Measurements from ENCODE around the gene ACOX2.

The ACOX2 gene

GRCh38 chr3:58566398-58567250 lies 29.6 kb upstream of the ACOX2 start:
- DNase-seq (ENCODE audit: low read depth), result no peak

GRCh38 chr3:58565621-58566397 lies 28.8 kb upstream of the ACOX2 start:
- no peak for DNase-seq (ENCODE audit: low read depth)

GRCh38 chr3:58564456-58565160 lies 27.6 kb upstream of the ACOX2 start:
- no peak for DNase-seq (ENCODE audit: low read depth)

GRCh38 chr3:58564054-58564453 lies 27.1 kb upstream of the ACOX2 start:
- DNase-seq (ENCODE audit: low read depth), result no peak

GRCh38 chr3:58563386-58564035 lies 26.5 kb upstream of the ACOX2 start:
- no peak for DNase-seq (ENCODE audit: low read depth)

- no peak for DNase-seq (ENCODE audit: low read depth)
Observed at GRCh38 chr3:58562498-58562897, 25.5 kb upstream of the ACOX2 start.

GRCh38 chr3:58560771-58561311 lies 23.9 kb upstream of the ACOX2 start:
- no peak for DNase-seq (ENCODE audit: low read depth)

GRCh38 chr3:58559586-58559985 lies 22.6 kb upstream of the ACOX2 start:
- DNase-seq (ENCODE audit: low read depth), result no peak

GRCh38 chr3:58557491-58557890 lies 20.5 kb upstream of the ACOX2 start:
- DNase-seq (ENCODE audit: low read depth), result no peak

- no peak for DNase-seq (ENCODE audit: low read depth)
Observed at GRCh38 chr3:58556761-58557221, 19.8 kb upstream of the ACOX2 start.

GRCh38 chr3:58556001-58556400 lies 19.0 kb upstream of the ACOX2 start:
- DNase-seq (ENCODE audit: low read depth), result no peak

- DNase-seq (ENCODE audit: low read depth), result no peak
Observed at GRCh38 chr3:58555203-58555602, 18.2 kb upstream of the ACOX2 start.

- no peak for DNase-seq (ENCODE audit: low read depth)
Observed at GRCh38 chr3:58553003-58553402, 16.0 kb upstream of the ACOX2 start.

GRCh38 chr3:58551636-58552180 lies 14.7 kb upstream of the ACOX2 start:
- DNase-seq (ENCODE audit: low read depth), result no peak

- no peak for DNase-seq (ENCODE audit: low read depth)
Observed at GRCh38 chr3:58544541-58544940, 7.6 kb upstream of the ACOX2 start.

- DNase-seq (ENCODE audit: low read depth), result no peak
Observed at GRCh38 chr3:58540176-58540858, 3.3 kb upstream of the ACOX2 start.

- DNase-seq (ENCODE audit: low read depth), result no peak
Observed at GRCh38 chr3:58539626-58540025, 2.6 kb upstream of the ACOX2 start.

GRCh38 chr3:58537412-58538301 lies 667 bp upstream of the ACOX2 start:
- no peak for DNase-seq (ENCODE audit: low read depth)

- no peak for DNase-seq (ENCODE audit: low read depth)
Observed at GRCh38 chr3:58535531-58536500, 1.2 kb downstream of the ACOX2 start.

All from activated T-cell treated with anti-CD3 and anti-CD28 coated beads for 24 hours (primary cell).